HG03558 (cell line): ENCODE measurements around the gene MRPS31.
A peak's percentile ranks its signal among the peaks of the same experiment; 100 is the strongest.
"Not testable (repeated sequence)": the region's sequence is repeated elsewhere in the genome, so short reads cannot be mapped to it uniquely, and the experiment has no call there.

ENCODE experiments used
- ATAC-seq: cut with Tn5 transposase; IDR thresholded peaks from one replicate; pipeline ENCODE4 v1.9.1; 2021; ENCODE audit warnings: moderate number of reproducible peaks; ENCODE audit not compliant: unreplicated experiment; ENCODE audit errors: extremely low read depth

The MRPS31 gene

DNA sequence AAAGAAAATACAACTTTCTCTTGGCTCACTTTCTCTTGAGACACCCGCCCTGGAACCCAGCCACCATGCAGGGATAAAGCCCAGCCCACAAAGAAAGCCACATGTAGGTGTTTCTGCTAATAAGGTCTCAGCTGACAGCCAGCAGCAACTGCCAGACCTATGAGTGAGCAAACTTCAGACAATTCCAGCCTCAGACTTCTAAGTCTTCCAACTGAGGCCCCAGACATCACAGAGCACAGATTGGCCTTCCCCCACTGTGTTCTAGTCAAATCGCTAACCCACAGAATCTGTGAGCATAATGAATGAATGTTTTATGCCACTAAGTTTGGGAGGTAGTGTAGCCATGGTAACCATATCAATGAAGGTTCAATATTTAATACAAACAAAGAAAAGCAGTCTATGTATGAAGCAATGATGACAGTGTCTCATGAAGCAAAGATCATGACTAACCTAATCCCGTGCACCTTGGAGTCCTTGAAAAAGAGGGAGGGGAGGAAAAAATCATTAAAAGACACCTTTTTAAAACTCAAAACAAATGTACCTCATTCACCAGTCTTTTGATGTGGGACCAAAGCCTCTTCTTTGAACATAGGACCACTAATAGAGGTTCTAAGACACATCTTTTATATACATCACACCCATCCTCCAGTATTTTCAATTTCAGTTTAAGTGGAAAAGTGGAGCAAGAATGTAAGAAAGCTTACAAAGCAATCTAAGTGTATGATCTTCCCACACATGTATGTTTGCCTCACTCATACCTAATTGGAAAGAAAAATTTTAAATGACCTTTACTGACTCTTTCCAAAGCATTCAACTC is 6.2 kb downstream of the MRPS31 start:
- no peak for ATAC-seq

- no peak for ATAC-seq
Observed at GRCh38 chr13:40762849-40763248, 8.1 kb downstream of the MRPS31 start.

GRCh38 chr13:40758811-40759210 is 12.2 kb downstream of the MRPS31 start:
- no peak for ATAC-seq

- no peak for ATAC-seq
Observed at GRCh38 chr13:40756042-40756441, 14.9 kb downstream of the MRPS31 start.

DNA sequence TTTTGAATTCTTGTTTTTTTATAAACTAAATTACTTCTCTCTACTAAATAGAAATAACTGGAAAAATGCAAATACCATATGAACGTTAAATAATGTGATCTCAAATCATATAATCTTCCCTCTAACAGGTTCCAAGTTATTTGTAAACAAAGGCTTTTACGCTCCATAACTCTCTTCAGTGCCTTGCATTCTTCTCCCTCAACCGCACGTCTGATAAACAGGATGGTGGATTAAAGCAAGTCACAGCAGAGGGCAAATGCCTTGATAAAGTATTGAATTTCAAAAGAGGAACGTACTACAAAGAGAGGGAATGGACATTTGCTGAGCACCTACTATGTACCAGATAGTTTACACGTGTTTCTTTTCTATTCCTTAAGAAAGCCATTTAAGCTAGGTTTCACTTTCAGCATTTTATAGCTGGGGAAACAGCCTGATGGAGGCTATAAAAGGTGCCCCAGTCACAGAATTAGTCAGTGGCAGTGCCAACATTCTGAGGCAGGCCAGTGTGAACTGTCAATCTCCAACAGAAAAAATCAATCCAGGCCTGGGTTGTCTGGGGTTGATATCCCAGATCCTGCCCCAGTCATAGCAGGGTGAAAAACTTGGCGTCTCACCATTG is 15.8 kb downstream of the MRPS31 start:
- no peak for ATAC-seq

DNA sequence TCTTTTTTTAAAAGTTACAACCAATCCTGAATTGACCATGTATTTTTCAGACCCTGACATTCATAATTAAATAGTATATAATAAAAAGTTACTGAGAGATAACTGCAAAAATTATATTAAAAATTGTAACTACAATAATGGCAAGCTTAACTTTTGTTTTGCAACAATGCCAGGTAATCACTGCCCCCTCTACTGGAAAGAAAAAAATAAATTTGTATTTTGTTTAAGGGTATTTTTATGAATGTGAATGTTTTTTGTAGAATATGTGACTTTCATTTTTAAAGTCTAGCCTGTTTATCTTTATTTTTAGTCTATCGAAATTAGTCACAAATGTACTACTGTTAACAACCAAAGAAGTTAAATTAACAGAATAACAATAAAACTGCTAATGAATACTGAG is 21.7 kb downstream of the MRPS31 start:
- ATAC-seq: no peak

DNA sequence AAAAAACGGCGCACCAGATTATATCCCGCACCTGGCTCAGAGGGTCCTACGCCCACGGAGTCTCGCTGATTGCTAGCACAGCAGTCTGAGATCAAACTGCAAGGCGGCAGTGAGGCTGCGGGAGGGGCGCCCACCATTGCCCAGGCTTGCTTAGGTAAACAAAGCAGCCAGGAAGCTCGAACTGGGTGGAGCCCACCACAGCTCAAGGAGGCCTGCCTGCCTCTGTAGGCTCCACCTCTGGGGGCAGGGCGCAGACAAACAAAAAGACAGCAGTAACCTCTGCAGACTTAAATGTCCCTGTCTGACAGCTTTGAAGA is 35.8 kb downstream of the MRPS31 start:
- ATAC-seq: not testable (repeated sequence)

- ATAC-seq: not testable (repeated sequence)
Observed at GRCh38 chr13:40734536-40735231, 36.3 kb downstream of the MRPS31 start.

DNA sequence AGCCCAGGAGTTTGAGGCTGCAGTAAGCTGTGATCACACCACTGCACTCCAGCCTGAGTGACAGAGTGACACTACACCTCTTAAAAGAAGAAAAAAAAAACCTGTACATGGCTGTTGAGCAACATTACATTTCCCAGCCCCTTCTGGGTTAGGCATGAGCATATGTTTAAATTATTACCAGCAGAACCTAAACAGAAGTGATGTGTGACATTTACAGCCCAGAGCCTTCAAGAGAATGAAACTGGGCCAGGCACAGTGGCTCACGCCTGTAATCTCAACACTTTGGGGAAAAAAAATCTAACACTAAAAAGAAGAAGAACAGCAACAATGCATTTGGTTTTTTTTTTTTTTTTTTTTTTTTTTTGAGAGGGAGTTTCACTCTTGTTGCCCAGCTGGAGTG is 38.3 kb downstream of the MRPS31 start:
- no peak for ATAC-seq

DNA sequence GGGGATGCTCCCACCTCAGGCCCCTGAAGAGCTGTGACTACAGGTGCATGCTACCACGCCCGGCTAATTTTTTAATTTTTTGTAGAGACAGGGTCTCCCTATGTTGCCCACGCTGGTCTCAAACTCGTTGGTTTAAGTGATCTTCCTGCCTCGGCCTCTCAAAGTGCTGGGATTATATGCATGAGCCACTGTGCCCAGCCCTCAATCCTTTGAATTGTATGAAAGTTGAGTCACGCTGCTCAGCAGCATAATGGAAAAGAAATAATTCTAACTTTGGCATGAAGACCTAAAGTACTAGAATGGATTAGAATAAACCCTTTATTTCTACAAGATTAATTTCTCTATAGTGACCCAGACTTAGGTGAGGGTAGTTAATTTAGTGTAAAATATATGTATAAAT is 42.4 kb downstream of the MRPS31 start:
- ATAC-seq: no peak

DNA sequence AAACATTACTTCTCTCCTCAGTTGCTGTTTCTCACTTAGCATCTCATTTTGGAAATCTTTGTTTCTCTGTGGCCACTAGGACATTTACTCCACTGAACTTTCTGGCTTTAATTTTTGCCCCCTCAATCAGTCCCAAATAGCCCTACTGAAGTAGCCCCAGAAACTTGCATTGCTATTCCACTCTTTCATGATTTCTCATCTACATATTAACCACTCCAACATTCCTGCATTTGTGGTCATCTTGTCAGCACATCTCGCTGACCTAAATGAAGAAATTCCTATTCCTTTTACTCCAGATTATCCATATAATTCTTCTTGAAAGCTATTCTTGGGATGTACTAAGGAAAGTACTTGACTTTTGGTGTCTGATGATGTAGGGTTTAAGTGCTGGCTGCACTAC is 56.6 kb downstream of the MRPS31 start:
- not testable (repeated sequence) for ATAC-seq

DNA sequence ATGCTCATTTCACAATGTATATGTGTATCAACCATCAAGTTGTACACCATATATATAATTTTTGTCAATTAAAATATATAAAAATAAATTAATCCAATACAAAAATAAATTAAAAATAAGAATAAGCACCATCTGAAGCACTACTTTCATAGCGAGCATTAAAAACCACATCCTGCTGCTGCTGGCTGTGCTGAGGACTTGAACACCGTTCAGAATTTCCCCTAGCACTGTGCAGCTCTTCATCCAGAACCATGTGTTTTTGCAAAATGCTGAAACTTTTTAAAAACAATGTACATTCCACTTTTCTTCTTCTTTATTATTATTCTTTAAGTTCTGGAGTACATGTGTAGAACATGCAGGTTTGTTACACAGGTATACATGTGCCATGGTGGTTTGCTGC is 64.6 kb downstream of the MRPS31 start:
- no peak for ATAC-seq

- ATAC-seq: peak; percentile 41
Observed at GRCh38 chr13:40697711-40698110, 73.3 kb downstream of the MRPS31 start.

DNA sequence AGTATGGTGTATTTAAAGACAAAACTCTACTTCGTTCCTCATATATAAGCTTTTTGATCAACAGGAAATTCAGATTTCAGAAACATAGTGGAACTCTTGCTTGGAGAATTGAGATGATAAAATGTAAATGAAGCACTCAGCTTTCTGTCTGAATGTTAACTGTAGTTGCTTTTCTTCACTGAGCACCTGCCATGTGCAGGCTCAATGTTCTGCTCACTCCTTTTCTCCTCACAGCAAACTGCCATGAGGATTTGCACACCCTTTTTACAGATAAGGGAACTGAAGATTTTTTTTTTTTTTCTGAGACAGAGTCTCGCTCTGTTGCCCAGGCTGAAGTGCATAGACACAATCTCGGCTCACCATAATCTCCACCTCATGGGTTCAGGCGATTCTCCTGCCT is 76.6 kb downstream of the MRPS31 start:
- no peak for ATAC-seq

DNA sequence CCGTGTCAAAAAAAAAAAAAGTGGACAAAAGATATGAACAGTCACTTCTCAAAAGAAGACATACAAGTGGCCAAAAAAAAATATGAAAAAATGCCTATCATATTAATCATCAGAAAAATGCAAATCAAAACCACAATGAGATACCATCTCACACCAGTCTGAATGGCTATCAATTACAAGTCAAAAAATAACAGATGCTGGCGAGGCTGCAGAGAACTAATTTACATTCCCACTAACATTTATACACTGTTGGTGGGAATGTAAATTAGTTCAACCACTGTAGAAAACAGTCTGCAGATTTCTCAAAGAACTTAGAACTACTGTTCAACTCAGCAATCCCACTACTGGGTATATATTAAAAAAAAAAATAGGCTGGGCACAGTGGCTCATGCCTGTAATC is 78.0 kb downstream of the MRPS31 start:
- ATAC-seq: peak; percentile 60

DNA sequence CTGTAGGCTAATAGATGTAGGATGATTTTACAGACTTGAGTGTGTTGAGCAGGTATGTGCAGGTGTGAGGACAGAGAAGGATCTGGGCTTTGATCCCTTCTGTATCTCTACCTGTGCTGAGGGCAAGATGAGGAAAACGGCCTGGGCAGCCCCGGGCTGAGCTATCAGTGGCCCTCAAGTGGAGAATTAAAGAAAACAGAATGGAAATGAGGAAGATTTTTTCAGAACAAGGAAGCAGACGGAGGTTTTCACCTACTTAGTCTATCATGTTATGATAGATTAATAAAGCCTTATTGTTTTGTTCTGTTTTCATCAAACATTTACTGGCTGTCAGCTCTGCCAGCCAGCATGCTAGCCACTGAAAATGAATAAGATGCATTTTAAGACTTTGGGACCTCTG is 82.2 kb downstream of the MRPS31 start:
- ATAC-seq: no peak

DNA sequence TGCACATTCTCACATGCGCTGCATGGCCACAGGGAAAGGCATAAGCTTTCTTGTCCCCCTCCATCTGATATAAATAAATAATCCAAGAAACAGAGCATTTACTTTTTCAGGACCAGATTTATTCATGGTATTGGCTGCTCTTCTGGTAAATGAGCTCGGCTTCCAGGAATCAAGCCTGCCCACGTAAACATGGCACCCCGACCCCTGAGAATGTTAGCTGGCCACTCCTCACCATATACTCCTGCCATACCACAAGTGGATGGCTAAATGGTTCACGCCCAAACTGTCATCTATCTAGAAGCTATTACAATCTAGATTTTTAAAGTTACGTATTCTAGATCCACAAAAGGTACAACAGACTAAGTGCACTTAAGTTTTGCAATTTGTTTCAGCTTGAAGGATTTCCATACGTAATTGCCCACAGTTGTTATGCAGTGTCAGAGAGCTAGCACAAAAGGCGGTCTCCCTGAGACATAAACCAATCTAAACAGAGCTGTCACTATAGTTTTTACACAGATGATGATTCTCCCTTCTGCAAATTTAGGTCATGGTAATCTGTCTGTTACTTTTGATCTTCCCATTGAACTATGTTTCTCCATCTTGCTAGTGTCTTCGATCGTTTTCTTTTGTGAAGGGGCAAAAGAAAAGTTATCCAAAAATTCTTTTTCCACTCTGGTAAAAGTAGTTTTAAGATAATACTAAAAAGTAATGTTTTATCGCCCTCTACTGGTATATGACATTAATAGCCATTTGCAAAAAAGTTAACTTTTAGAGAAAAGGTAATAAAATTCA is 88.3 kb downstream of the MRPS31 start:
- ATAC-seq: no peak

DNA sequence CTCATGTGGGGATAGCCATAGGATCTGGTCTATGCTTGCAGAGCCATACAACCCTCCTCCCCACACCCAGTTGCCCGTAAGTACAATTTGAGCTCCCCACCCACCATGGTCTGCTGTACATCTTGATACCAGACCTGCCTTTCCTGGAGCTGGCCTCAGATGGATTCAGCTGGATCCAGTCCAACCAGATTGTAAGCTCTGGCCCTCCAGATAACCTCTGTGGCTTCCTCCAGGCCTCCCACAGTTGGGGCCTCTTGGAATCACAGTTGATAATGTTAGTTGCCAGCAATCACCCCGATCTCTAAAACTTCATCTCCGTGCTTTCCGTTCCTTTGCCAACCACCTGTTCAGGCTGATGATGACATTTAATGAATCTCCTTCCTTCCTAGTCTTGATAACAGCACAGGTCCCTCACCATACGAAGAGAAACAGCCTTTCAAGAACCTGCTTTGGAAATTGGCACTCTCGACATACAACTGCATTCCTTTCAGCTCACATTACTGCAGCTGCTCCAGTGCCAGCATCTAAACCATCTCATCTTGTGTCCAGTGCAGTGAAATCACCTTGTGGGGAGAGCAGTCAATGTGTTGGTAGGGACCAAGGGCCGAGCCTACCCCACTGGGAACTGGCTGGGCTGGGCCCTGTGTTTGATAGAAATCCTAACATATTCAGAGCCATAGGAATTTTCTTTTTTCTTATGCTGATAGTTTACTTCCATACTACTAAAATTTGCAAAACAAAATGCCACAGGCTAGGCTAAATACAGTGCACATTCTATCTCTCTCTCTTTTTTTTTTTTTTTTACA is 89.4 kb downstream of the MRPS31 start:
- no peak for ATAC-seq

DNA sequence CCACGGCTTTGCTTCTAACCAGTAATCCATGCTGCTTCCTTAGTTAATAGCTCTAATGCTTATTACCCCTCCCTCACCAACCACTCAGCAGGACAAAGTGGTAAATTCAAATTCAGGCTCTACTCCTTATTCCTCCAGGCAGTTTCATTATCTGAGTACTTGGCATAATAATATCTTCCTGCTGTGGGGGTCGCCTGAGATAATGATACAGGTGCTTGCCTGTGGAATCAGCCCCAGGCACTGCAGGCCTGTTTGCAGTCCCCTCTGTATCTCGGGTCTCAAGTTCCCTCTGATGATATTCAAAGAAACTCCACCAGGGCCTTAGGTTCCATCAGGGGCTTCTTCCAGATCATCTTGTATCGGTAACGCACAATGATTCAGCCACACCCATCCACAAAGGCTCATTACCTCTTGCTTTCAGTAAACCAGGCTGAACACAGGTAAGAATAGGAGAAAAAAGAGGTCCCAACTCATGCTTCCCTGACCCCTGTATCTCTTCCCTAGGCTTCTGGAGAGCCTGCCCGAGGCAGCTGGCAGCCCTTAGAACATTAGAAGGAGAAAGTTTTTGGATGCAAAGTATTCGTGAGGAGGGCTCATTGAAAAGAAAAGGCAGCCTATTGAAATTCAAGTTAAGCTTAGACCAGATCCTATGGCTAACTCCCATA is 90.2 kb downstream of the MRPS31 start:
- no peak for ATAC-seq
